ENCODE data around the gene ENSA.

Gene ENSA

GRCh38 chr1:150579945-150580642, 49.3 kb downstream of the ENSA start:
- no peak for DNase-seq

GRCh38 chr1:150579110-150579944, 50.1 kb downstream of the ENSA start, which contains the start of gene MCL1:
Gene MCL1 (minus strand): TSS chr1:150579610. CDS start chr1:150579530, 80 bp downstream.
- DNase-seq = peak; percentile 81

- DNase-seq = no peak
Measured at GRCh38 chr1:150578272-150579109, 50.9 kb downstream of the ENSA start.

GRCh38 chr1:150577557-150578271, 51.7 kb downstream of the ENSA start:
- no peak for DNase-seq

- no peak for DNase-seq
Measured at GRCh38 chr1:150576794-150577556, 52.4 kb downstream of the ENSA start.

- no peak for DNase-seq
Measured at GRCh38 chr1:150576367-150576711, 53.1 kb downstream of the ENSA start.

- no peak for DNase-seq
Measured at GRCh38 chr1:150575518-150576366, 53.7 kb downstream of the ENSA start.

- DNase-seq = no peak
Measured at GRCh38 chr1:150575072-150575489, 54.3 kb downstream of the ENSA start.

GRCh38 chr1:150574260-150575071, 54.9 kb downstream of the ENSA start:
- no peak for DNase-seq

GRCh38 chr1:150573648-150574071, 55.8 kb downstream of the ENSA start:
- DNase-seq = peak; percentile 9

GRCh38 chr1:150572918-150573647, 56.3 kb downstream of the ENSA start:
- no peak for DNase-seq

Measured in effector CD4-positive, alpha-beta T cell (primary cell).